Measurements from ENCODE around the gene M6PR.

DNA sequence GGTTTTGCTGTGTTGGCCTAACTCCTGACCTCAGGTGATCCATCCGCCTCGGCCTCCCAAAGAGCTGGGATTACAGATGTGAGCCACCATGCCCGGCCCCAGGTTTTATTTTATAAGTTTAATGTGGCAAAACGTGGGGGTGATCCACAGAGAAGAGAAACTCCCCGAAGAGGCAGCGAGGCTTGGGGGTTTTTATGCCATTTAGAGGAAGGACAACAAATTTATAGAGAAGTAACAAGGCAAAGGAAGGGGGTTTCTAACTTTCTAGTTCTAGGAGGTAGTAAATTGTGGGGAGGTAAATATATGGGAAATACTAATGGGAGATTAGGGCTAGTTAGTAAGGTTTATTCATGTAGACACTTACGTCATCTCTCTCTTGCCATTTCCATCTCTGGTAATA, 52.4 kb downstream of the M6PR start:
- TF ChIP-seq, protein P1, sequence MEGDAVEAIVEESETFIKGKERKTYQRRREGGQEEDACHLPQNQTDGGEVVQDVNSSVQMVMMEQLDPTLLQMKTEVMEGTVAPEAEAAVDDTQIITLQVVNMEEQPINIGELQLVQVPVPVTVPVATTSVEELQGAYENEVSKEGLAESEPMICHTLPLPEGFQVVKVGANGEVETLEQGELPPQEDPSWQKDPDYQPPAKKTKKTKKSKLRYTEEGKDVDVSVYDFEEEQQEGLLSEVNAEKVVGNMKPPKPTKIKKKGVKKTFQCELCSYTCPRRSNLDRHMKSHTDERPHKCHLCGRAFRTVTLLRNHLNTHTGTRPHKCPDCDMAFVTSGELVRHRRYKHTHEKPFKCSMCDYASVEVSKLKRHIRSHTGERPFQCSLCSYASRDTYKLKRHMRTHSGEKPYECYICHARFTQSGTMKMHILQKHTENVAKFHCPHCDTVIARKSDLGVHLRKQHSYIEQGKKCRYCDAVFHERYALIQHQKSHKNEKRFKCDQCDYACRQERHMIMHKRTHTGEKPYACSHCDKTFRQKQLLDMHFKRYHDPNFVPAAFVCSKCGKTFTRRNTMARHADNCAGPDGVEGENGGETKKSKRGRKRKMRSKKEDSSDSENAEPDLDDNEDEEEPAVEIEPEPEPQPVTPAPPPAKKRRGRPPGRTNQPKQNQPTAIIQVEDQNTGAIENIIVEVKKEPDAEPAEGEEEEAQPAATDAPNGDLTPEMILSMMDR (IDR thresholded peaks at IDR 0.05) = no peak
- TF ChIP-seq POLR2A (IDR thresholded peaks at IDR 0.05) = no peak

All from Peyer's patch (tissue), 4 donors.